ENCODE measurements around the gene AR. TPM values are rescaled to one million over a fixed set of nuclear protein-coding genes. Genes with fewer than 3 reads are reported as not detected.

The AR gene
- total RNA-seq, 4 donors from 2014 or later: 19.7 to 75.3 (median 46.9) TPM

DNA sequence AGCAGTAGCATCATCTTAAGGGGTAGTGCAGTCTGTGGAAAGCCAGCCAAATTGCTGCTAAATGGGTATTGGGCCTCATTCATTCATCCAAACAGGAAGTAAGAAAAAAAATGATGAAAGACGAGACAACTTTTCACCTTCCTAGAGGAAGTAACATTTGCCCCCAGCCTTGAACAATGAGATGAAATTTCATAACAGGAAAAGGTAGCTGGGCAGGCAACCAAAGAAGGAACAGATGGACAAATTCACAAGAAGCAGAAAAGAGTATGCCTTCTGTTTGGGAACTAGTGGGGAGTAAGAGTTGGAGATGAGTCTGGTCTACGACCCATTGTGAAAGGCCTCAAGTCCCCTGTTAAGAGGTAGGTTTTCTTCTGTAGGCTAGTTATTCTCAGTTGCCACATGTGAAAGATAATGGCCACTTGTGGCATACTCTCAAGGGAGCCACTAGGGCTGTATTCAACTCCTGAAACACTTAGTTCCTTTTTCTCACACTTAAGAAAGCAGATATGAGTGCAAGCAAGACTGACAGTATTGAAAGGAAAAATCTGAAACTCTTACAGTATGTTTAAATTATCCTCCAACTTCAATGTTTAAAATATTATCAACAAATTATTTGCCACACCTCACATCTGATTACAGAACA lies 190.4 kb downstream of the AR start:
- H3K36me3 ChIP-seq: no peaks in the 10 kb centered on the region
- H3K27ac ChIP-seq: no peak overlapping the region
- intact Hi-C loops (cut with DNase I; ENCODE audit: low total_unique reads): no loop called here
- H3K9me3 ChIP-seq: no peaks in the 10 kb centered on the region
- H3K27me3 ChIP-seq: no peaks in the 10 kb centered on the region
- H3K4me1 ChIP-seq: no peaks in the 10 kb centered on the region
- H3K4me3 ChIP-seq: no peak overlapping the region
- TF ChIP-seq, protein P1, sequence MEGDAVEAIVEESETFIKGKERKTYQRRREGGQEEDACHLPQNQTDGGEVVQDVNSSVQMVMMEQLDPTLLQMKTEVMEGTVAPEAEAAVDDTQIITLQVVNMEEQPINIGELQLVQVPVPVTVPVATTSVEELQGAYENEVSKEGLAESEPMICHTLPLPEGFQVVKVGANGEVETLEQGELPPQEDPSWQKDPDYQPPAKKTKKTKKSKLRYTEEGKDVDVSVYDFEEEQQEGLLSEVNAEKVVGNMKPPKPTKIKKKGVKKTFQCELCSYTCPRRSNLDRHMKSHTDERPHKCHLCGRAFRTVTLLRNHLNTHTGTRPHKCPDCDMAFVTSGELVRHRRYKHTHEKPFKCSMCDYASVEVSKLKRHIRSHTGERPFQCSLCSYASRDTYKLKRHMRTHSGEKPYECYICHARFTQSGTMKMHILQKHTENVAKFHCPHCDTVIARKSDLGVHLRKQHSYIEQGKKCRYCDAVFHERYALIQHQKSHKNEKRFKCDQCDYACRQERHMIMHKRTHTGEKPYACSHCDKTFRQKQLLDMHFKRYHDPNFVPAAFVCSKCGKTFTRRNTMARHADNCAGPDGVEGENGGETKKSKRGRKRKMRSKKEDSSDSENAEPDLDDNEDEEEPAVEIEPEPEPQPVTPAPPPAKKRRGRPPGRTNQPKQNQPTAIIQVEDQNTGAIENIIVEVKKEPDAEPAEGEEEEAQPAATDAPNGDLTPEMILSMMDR (IDR thresholded peaks at IDR 0.05): no peak
- no peak for TF ChIP-seq POLR2A (IDR thresholded peaks at IDR 0.05)
- no peak for DNase-seq

DNA sequence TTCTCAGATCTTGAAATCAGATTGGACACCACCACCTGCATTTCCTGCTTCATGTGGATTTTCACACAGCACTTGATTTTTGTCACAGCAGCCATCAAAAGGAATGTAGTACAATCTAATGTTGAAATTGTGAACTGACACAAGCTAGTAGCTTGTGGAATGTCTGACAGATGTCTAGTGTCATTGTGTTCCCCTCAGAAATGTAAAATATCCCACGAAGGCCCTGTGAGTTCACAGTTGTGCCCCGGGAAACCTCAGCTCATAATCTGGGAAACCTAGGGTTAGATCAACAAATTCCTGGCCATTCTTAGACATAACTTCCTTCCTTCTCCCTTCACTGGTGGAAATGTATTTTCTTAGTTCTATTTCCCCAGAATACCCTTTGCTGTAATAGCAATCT lies 205.7 kb downstream of the AR start:
- no peaks in the 10 kb centered on the region for H3K36me3 ChIP-seq
- H3K27me3 ChIP-seq: no peaks in the 10 kb centered on the region
- TF ChIP-seq, protein P1 (IDR thresholded peaks at IDR 0.05): no peak
- no peak for TF ChIP-seq POLR2A (IDR thresholded peaks at IDR 0.05)
- peaks cover 0 to 4% of the 10 kb centered on the region in 2 donors for H3K9me3 ChIP-seq
- H3K4me1 ChIP-seq: no peaks in the 10 kb centered on the region
- DNase-seq: no peak
- no peak overlapping the region for H3K4me3 ChIP-seq
- intact Hi-C loops (cut with DNase I; ENCODE audit: low total_unique reads): no loop called here
- no peak overlapping the region for H3K27ac ChIP-seq

DNA sequence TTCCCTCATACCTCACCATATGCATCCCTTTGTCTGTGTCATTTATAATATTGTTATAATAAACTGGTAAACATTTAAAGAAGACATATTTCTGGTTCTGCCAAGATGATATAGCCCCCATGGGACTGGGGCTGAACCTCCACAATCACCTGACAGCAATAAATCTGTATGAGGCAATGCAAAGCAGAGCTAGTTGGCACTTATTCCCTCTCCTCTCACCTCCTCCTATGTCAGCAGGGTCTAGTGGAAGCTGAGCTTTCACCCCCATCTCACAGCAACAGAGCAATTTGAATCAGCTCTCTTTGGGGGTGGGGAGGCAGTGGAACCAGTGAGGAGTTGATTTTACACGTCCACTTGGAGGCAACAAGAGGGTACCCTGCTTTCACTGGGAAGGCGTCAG lies 206.9 kb downstream of the AR start:
- Histone ChIP-seq H3K4me1 (no peaks in the 10 kb centered on the region), H3K27ac (no peak overlapping the region), H3K9me3 (peaks cover 0 to 4% of the 10 kb centered on the region in 2 donors), H3K36me3 (no peaks in the 10 kb centered on the region), H3K27me3 (no peaks in the 10 kb centered on the region), H3K4me3 (no peak overlapping the region)
- DNase-seq: no peak
- TF ChIP-seq POLR2A (IDR thresholded peaks at IDR 0.05): no peak
- TF ChIP-seq, protein P1 (IDR thresholded peaks at IDR 0.05): no peak
- intact Hi-C loops (cut with DNase I; ENCODE audit: low total_unique reads): no loop called here

DNA sequence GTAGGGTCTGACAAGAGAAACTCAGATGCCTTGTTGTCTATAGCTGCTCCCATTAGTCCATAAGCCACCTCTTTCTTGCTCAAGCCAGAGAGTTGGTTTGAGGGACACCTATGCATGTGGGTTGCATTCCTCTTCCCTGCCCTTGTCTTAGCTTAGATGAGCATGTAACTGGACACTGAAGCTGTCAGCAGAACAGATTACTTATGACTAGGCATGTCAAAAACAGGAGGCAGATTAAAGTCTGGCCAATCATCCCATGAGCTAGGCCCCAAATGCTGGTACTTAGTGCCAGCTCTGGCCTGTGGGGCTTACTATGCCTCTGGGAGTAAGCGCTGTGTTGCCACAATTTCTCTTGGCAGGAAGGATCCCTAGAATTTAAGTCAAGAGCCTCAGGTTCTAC lies 215.2 kb downstream of the AR start:
- DNase-seq: no peak
- no peak overlapping the region for H3K4me3 ChIP-seq
- H3K36me3 ChIP-seq: no peaks in the 10 kb centered on the region
- no peaks in the 10 kb centered on the region for H3K9me3 ChIP-seq
- no peaks in the 10 kb centered on the region for H3K4me1 ChIP-seq
- H3K27ac ChIP-seq: no peak overlapping the region
- TF ChIP-seq, protein P1 (IDR thresholded peaks at IDR 0.05): no peak
- no peak for TF ChIP-seq POLR2A (IDR thresholded peaks at IDR 0.05)
- no peaks in the 10 kb centered on the region for H3K27me3 ChIP-seq
- intact Hi-C loops (cut with DNase I; ENCODE audit: low total_unique reads): no loop called here

DNA sequence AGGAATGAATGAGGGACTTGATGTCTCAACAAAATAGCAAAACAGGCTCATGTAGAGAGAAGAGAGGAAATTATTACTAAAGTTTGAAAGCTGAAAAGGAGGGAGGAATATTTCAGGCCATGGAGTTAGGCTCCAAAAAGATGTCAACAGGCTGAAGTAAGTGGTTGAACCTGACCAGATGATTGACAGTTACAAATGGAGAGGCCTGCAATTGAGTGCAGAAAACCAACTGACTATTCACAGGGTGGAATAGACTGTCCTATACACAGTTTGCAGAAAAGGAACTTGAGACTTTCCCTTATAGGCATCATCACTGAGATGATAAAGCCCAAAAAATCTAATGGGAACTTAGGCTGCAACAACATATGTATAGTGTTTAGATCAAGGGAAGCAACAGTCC lies 233.3 kb downstream of the AR start:
- H3K9me3 ChIP-seq: peaks cover 0 to 4% of the 10 kb centered on the region in 2 donors
- DNase-seq: no peak
- intact Hi-C loops (cut with DNase I; ENCODE audit: low total_unique reads): no loop called here
- no peaks in the 10 kb centered on the region for H3K27me3 ChIP-seq
- H3K4me3 ChIP-seq: no peak overlapping the region
- H3K36me3 ChIP-seq: no peaks in the 10 kb centered on the region
- H3K4me1 ChIP-seq: peaks cover 0 to 3% of the 10 kb centered on the region in 2 donors
- TF ChIP-seq, protein P1 (IDR thresholded peaks at IDR 0.05): no peak
- no peak for TF ChIP-seq POLR2A (IDR thresholded peaks at IDR 0.05)
- H3K27ac ChIP-seq: no peak overlapping the region
